A549 (cell line): ENCODE data around the gene PYGO1. TPM values are rescaled to one million over a fixed set of nuclear protein-coding genes. Genes with fewer than 3 reads are reported as not detected.

Experiments used
- ATAC-seq, 2 experiments: fragments of 200-7000 bp in 1 of 2; fragments of >200 bp in 1 of 2; cut with Nextera tagmentation in 1 of 2; cut with Tn5 transposase in 1 of 2; 3 replicates each; pipeline versions ENCODE4 v1.8.0 to v1.9.1; 2018 to 2020; ENCODE audit warnings: mild to moderate bottlenecking in 1 of 2, moderate library complexity in 1 of 2
- CTCF ChIA-PET: fragments of 300-600 bp; sonication (Branson Sonifier 250); formaldehyde crosslinking; extraction: SDS; loops from one replicate; lab custom pipeline; 2021; ENCODE audit warnings: antibody characterized with exemption, inconsistent platforms; lab: Yijun Ruan, JAX
- POLR2A ChIA-PET: fragments of 350-600 bp; formaldehyde crosslinking; extraction: SDS; loops from one replicate; lab custom pipeline; 2021; ENCODE audit warnings: antibody characterized with exemption, inconsistent platforms; lab: Yijun Ruan, JAX
- DNase-seq, 2 experiments: peaks; one replicate each; pipeline versions ENCODE4 v3.0.0 to v3.0.0-alpha.2; 2011 to 2016; ENCODE audit warnings: low read depth in 1 of 2, low spot score in 1 of 2
- FAIRE-seq: peaks from 2 replicates; lab custom pipeline; 2011; peaks lifted over from hg19 to GRCh38; lab: Jason Lieb, UNC
- H3K27ac ChIP-seq, 2 experiments: fragments of >200 bp; sonication (Bioruptor Twin); formaldehyde crosslinking; 3 replicates each; pipeline ENCODE4 v1.5.1; 2016 to 2017
- H3K4me1 ChIP-seq: fragments of >200 bp; sonication (Bioruptor Twin); formaldehyde crosslinking; 3 replicates; pipeline ENCODE4 v1.6.1; 2016
- H3K4me2 ChIP-seq: fragments of >200 bp; sonication (Bioruptor Twin); formaldehyde crosslinking; 3 replicates; pipeline ENCODE4 v1.6.1; 2016
- H3K4me3 ChIP-seq: fragments of >200 bp; sonication (Bioruptor Twin); formaldehyde crosslinking; 3 replicates; pipeline ENCODE4 v1.5.1; 2016
- H3K9me3 ChIP-seq: fragments of >200 bp; sonication (Bioruptor Twin); formaldehyde crosslinking; 3 replicates; pipeline ENCODE4 v1.6.1; 2016
- BHLHE40 ChIP-seq: IDR thresholded peaks from 2 replicates; pipeline ENCODE4 v1.6.1; 2012; ENCODE audit warnings: low read depth, low read length, inconsistent platforms
- CEBPB ChIP-seq, 2 experiments: fragments of >200 bp in 1 of 2; sonication (Bioruptor Twin) in 1 of 2; formaldehyde crosslinking in 1 of 2; IDR thresholded peaks; 2 replicates each; pipeline ENCODE4 v1.6.1; 2012 to 2016
- CHD4 ChIP-seq: fragments of 200-600 bp; sonication (generic); IDR thresholded peaks from 2 replicates; pipeline ENCODE4 v1.6.1; 2016; ENCODE audit warnings: antibody characterized with exemption, mild to moderate bottlenecking, borderline replicate concordance
- EHF ChIP-seq: fragments of 250-450 bp; sonication (Bioruptor Pico); IDR thresholded peaks from 2 replicates; pipeline ENCODE4 v1.5.0; 2020; ENCODE audit warnings: mild to moderate bottlenecking
- ELK1 ChIP-seq: fragments of 150-350 bp; IDR thresholded peaks from 2 replicates; pipeline ENCODE4 v1.6.1; 2014; ENCODE audit warnings: low read depth, mild to moderate bottlenecking, low read length
- EP300 ChIP-seq, 2 experiments: fragments of >200 bp; sonication (Bioruptor Twin); formaldehyde crosslinking; IDR thresholded peaks; 2 replicates in 1 of 2; 3 replicates in 1 of 2; pipeline ENCODE4 v1.6.1; 2016 to 2017
- FOSB ChIP-seq: fragments of 250-450 bp; sonication (Bioruptor Pico); IDR thresholded peaks from 2 replicates; pipeline ENCODE4 v1.5.0; 2020; ENCODE audit warnings: mild to moderate bottlenecking, moderate library complexity
- FOXS1 ChIP-seq: fragments of 250-450 bp; sonication (Bioruptor Pico); IDR thresholded peaks from 2 replicates; pipeline ENCODE4 v1.5.0; 2020; ENCODE audit warnings: mild to moderate bottlenecking, moderate library complexity
- HOXB5 ChIP-seq: fragments of 250-450 bp; sonication (Bioruptor Pico); IDR thresholded peaks from 2 replicates; pipeline ENCODE4 v1.5.0; 2020; ENCODE audit warnings: mild to moderate bottlenecking, moderate library complexity
- KDM1A ChIP-seq: fragments of 200-600 bp; sonication (generic); IDR thresholded peaks from 2 replicates; pipeline ENCODE4 v1.6.1; 2016; ENCODE audit warnings: low read depth, mild to moderate bottlenecking
- KDM5A ChIP-seq: fragments of 200-600 bp; sonication (generic); IDR thresholded peaks from 2 replicates; pipeline ENCODE4 v1.6.1; 2016; ENCODE audit warnings: antibody characterized with exemption, mild to moderate bottlenecking
- MAFK ChIP-seq: fragments of 450-650 bp; IDR thresholded peaks from 2 replicates; pipeline ENCODE4 v1.6.1; 2014; ENCODE audit not compliant: partially characterized antibody
- MAX ChIP-seq: IDR thresholded peaks from 2 replicates; pipeline ENCODE4 v1.6.1; 2012
- NFE2L2 ChIP-seq: fragments of 150-350 bp; conservative IDR thresholded peaks from 2 replicates; pipeline ENCODE4 v1.6.1; 2014; ENCODE audit warnings: low read length
- NPAS2 ChIP-seq: fragments of 250-450 bp; sonication (Bioruptor Pico); IDR thresholded peaks from 2 replicates; pipeline ENCODE4 v1.8.0; 2022; ENCODE audit warnings: mild to moderate bottlenecking, moderate library complexity, borderline replicate concordance
- PHF8 ChIP-seq: fragments of 200-600 bp; sonication (generic); IDR thresholded peaks from 2 replicates; pipeline ENCODE4 v1.6.1; 2016; ENCODE audit warnings: low read depth, mild to moderate bottlenecking, antibody characterized with exemption, moderate library complexity, borderline replicate concordance
- POLR2AphosphoS2 ChIP-seq: conservative IDR thresholded peaks from 2 replicates; pipeline ENCODE4 v1.6.1; 2012; ENCODE audit warnings: low read length, improper control_type of control experiment, inconsistent platforms
- RAD21 ChIP-seq, 2 experiments: fragments of >200 bp in 1 of 2; sonication (Bioruptor Twin) in 1 of 2; formaldehyde crosslinking in 1 of 2; IDR thresholded peaks in 1 of 2; conservative IDR thresholded peaks in 1 of 2; 2 replicates in 1 of 2; 3 replicates in 1 of 2; pipeline ENCODE4 v1.6.1; 2012 to 2018; ENCODE audit warnings: inconsistent platforms in 1 of 2
- RARB ChIP-seq: fragments of 250-450 bp; sonication (Bioruptor Pico); IDR thresholded peaks from 2 replicates; pipeline ENCODE4 v1.8.0; 2021; ENCODE audit warnings: mild to moderate bottlenecking, moderate library complexity
- RCOR1 ChIP-seq: fragments of 150-350 bp; IDR thresholded peaks from 2 replicates; pipeline ENCODE4 v1.6.1; 2014; ENCODE audit warnings: antibody characterized with exemption, low read length, low read depth
- REST ChIP-seq: fragments of 200-600 bp; sonication (generic); IDR thresholded peaks from 2 replicates; pipeline ENCODE4 v1.6.1; 2016; ENCODE audit warnings: antibody characterized with exemption, mild to moderate bottlenecking, moderate library complexity
- RNF2 ChIP-seq: fragments of 200-600 bp; sonication (generic); IDR thresholded peaks from 2 replicates; pipeline ENCODE4 v1.6.1; 2016; ENCODE audit warnings: low read depth, mild to moderate bottlenecking, antibody characterized with exemption, moderate library complexity, borderline replicate concordance
- SMC3 ChIP-seq: fragments of >200 bp; sonication (Bioruptor Twin); formaldehyde crosslinking; IDR thresholded peaks from 3 replicates; pipeline ENCODE4 v1.6.1; 2018; ENCODE audit warnings: inconsistent platforms
- SREBF2 ChIP-seq: fragments of 450-650 bp; IDR thresholded peaks from 2 replicates; pipeline ENCODE4 v1.6.1; 2014; ENCODE audit warnings: mild to moderate bottlenecking, moderate library complexity
- TFCP2L1 ChIP-seq: fragments of 250-450 bp; sonication (Bioruptor Pico); IDR thresholded peaks from 2 replicates; pipeline ENCODE4 v1.5.0; 2021; ENCODE audit warnings: mild to moderate bottlenecking
- ZC3H11A ChIP-seq: fragments of 450-650 bp; IDR thresholded peaks from 2 replicates; pipeline ENCODE4 v1.6.1; 2014; ENCODE audit warnings: antibody characterized with exemption, mild to moderate bottlenecking
- ZSCAN20 ChIP-seq: fragments of 250-450 bp; sonication (Bioruptor Pico); IDR thresholded peaks from 2 replicates; pipeline ENCODE4 v1.8.0; 2022; ENCODE audit warnings: mild to moderate bottlenecking, moderate library complexity
- WGBS: methylation state at CpG from one replicate; pipeline ENCODE4 v1.1.6; 2017; ENCODE audit errors: missing lambda C conversion rate; 5-methylcytosine and 5-hydroxymethylcytosine counted together
- polyA plus RNA-seq, 4 experiments: library from polyadenylated mRNA; depleted of rRNA in 3 of 4; stranded (reverse); fragments of >200 nt; fragmentation: RNase III in 1 of 4; extraction: RNeasy Plus Mini Kit Qiagen cat#74134 plus additional on column Dnase treatment in 1 of 4; gene quantifications; 2 replicates in 3 of 4; 3 replicates in 1 of 4; pipeline ENCODE4 v1.2.3, GENCODE V29; 2011 to 2017

The PYGO1 gene
- polyA plus RNA-seq, 2 of the 4 experiments (the other 2 are of a cell fraction): 6.6 to 13.9 TPM

- no peak for TF ChIP-seq RNF2
- TF ChIP-seq TFCP2L1: no peak
- TF ChIP-seq BHLHE40: no peak
- TF ChIP-seq ZC3H11A: no peak
- no peak for TF ChIP-seq RAD21 (conservative IDR thresholded peaks at IDR 0.05 in 1 of 2, IDR thresholded peaks at IDR 0.05 in 1 of 2)
Observed at GRCh38 chr15:55630858-55631257, 42.7 kb upstream of the PYGO1 start (continued).

DNA sequence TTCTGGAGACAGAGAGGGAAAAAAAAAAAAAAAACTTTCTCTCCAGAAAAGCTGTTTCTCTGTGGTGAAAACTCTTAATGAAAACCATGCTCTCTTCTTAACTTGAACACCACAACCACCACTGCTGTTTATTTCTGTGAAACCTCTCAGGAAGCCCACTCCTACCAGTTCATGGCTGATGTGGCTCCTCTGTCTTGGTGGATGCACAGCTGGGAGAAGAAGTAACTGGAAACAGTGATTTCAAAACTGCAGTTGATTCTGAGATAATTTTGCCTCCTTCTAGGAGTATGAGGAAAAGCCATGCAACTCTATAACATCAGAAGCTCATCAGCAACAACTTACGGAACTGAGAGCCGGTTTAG is 40.2 kb upstream of the PYGO1 start:
- H3K27ac ChIP-seq: peak overlapping the region; percentile 78 to 86
- DNase-seq: no peak
- 96% methylated on average over 2 of the region's 2 CpGs for WGBS
- peak overlapping the region; percentile 76 for H3K4me2 ChIP-seq
- no peak overlapping the region for H3K4me3 ChIP-seq
- H3K4me1 ChIP-seq: peaks cover 17% of the 10 kb centered on the region
- FAIRE-seq: no peak
- CTCF ChIA-PET: interaction anchor here (0.5 to 2.4 kb wide), 10 partner anchors 8 to 239 kb away, joined by 3 to 12 read pairs (median 4); no protein-coding TSS in a partner anchor
- TF ChIP-seq REST (no peak), ZSCAN20 (CRISPR knock-in tag) (no peak), NFE2L2 (no peak), CHD4 (no peak), MAFK (no peak), RARB (CRISPR knock-in tag) (no peak), POLR2AphosphoS2 (no peak), SREBF2 (no peak), RNF2 (no peak), RCOR1 (no peak), MAX (no peak), EP300 (IDR thresholded peaks at IDR 0.05) (no peak), KDM1A (no peak), ELK1 (no peak), FOSB (CRISPR knock-in tag) (no peak)
- H3K9me3 ChIP-seq: no peaks in the 10 kb centered on the region
- POLR2A ChIA-PET: interaction anchor here (0.5 to 1.3 kb wide), 9 partner anchors 13 to 431 kb away, joined by 3 to 7 read pairs (median 3); partner anchors contain the start of genes PIGB, PIGBOS1, PYGO1 and RSL24D1
- peak; percentile 25 to 45; a peak in 3 of 6 replicates for ATAC-seq

- peak overlapping the region; percentile 78 to 86 for H3K27ac ChIP-seq
- FAIRE-seq: peak; percentile 88
- no peaks in the 10 kb centered on the region for H3K9me3 ChIP-seq
- ATAC-seq: peak; percentile 98 to 99
- H3K4me2 ChIP-seq: peak overlapping the region; percentile 76
- peak; percentile 89 to 92 for DNase-seq
- 15% methylated on average over 7 of the region's 7 CpGs for WGBS
- no peak overlapping the region for H3K4me3 ChIP-seq
- peaks cover 17% of the 10 kb centered on the region for H3K4me1 ChIP-seq
- POLR2A ChIA-PET: interaction anchor here (0.5 to 1.3 kb wide), 10 partner anchors 14 to 431 kb away, joined by 3 to 7 read pairs (median 4); partner anchors contain the start of genes PIGB, PIGBOS1, PYGO1 and RSL24D1
- CTCF ChIA-PET: interaction anchor here (0.5 to 2.4 kb wide), 13 partner anchors 8 to 240 kb away, joined by 3 to 12 read pairs (median 4); no protein-coding TSS in a partner anchor
- TF ChIP-seq FOSB (CRISPR knock-in tag) (no peak), MAFK (no peak), REST (no peak), HOXB5 (CRISPR knock-in tag) (no peak), CEBPB (IDR thresholded peaks at IDR 0.05) (peak; percentile 72 to 87; a peak in 3 of 4 replicates), EHF (CRISPR knock-in tag) (no peak), PHF8 (no peak), KDM5A (no peak), KDM1A (no peak), NPAS2 (no peak), SMC3 (no peak), FOXS1 (no peak)
Observed at GRCh38 chr15:55627730-55628368, 39.7 kb upstream of the PYGO1 start.
